ENCODE measurements around the gene LAGE3.

DNA sequence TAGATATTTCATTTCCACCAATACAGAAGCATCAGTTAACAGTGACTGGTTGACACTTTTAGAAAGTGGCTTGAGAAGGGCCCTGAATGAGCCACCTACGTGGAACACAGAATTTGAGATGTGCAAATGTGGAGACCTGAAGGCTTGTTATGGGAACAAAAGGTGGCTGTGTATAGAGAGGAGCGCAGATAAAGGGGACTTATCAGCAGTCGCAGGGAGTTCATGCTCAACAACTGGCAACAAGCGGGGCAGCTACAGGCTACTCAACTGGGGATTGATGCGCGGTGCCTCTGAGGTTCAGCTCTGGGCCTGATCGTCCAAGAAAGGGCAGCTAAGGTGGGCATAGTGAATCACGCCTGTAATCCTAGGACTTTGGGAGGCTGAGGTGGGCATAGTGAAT lies 40.3 kb upstream of the LAGE3 start:
- TF ChIP-seq, protein P1, sequence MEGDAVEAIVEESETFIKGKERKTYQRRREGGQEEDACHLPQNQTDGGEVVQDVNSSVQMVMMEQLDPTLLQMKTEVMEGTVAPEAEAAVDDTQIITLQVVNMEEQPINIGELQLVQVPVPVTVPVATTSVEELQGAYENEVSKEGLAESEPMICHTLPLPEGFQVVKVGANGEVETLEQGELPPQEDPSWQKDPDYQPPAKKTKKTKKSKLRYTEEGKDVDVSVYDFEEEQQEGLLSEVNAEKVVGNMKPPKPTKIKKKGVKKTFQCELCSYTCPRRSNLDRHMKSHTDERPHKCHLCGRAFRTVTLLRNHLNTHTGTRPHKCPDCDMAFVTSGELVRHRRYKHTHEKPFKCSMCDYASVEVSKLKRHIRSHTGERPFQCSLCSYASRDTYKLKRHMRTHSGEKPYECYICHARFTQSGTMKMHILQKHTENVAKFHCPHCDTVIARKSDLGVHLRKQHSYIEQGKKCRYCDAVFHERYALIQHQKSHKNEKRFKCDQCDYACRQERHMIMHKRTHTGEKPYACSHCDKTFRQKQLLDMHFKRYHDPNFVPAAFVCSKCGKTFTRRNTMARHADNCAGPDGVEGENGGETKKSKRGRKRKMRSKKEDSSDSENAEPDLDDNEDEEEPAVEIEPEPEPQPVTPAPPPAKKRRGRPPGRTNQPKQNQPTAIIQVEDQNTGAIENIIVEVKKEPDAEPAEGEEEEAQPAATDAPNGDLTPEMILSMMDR (IDR thresholded peaks at IDR 0.05): no peak
- TF ChIP-seq EP300 (IDR thresholded peaks at IDR 0.05): no peak

Measured in gastroesophageal sphincter (tissue), 3 donors.